Measurements from ENCODE around the gene URB1.
"Not testable (repeated sequence)": the region's sequence is repeated elsewhere in the genome, so short reads cannot be mapped to it uniquely, and the experiment has no call there.

- not testable (repeated sequence) for TF ChIP-seq ZFX (IDR thresholded peaks at IDR 0.05; ENCODE audit: borderline replicate concordance); CTCF (IDR thresholded peaks at IDR 0.05)
These were observed 2.1 kb downstream of the URB1 start for GRCh38 chr21:32390537-32391224.

Measured in 22Rv1 (cell line).